ENCODE data around the gene STUB1. TPM values are rescaled to one million over a fixed set of nuclear protein-coding genes. Genes with fewer than 3 reads are reported as not detected.

STUB1 gene
- total RNA-seq (2021) = 95.6 and 102 TPM in 2 replicates
- long read RNA-seq, transcript STUB1-201 (7 exons, 1,472 nt) = major isoform, 11 of 17 reads
- long read RNA-seq, partial matches to known transcripts = 0 of 17 reads
- long read RNA-seq, other reads (novel, unspliced or antisense) = 4 of 17 reads

DNA sequence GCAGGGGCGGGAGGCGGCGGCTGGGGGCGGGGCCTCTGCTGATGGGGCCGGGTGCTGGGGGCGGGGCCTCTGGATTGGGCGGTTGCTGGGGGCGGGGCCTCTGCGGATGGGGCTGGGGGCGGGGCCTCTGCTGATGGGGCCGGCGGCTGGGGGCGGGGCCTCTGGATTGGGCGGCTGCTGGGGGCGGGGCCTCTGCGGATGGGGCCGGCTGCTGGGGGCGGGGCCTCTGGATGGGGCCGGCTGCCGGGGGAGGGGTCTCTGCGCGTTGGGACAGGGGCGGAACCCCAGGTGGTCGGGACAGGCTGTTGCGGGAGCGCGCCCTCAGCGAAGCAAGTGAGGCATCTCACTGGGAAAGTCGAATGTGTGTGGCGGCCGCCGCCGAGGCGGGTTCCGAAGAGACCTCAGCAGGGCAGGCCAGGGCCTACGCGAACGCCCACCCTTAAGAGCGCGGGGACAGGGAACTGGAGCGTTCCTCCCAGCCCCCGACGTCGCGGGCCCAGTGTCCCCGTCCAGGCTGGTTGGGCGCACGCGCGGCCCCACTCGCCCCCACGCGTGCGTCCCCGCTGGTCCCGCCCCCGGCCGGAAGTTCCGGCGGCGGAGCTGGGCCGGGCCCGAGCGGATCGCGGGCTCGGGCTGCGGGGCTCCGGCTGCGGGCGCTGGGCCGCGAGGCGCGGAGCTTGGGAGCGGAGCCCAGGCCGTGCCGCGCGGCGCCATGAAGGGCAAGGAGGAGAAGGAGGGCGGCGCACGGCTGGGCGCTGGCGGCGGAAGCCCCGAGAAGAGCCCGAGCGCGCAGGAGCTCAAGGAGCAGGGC, at the start of gene STUB1:
TSS of gene STUB1 (plus strand) at position 597 of the 811 bp plus-strand sequence. CDS start at position 713, 116 bp downstream.
- Mint-ChIP-seq H3K27ac (peak within 1 kb of the TSS in 2 of 3 experiments; percentile 85 to 91; a peak in 3 of 7 replicates), H3K9me3 (no peaks in the 10 kb centered on the region), H3K4me1 (peaks cover 20 to 38% of the 10 kb centered on the region in 2 experiments), H3K36me3 (ENCODE audit: insufficient read depth in 1 of 3, low read depth in 3 of 3) (peaks cover 14 to 28% (median 23%) of the 10 kb centered on the region in 3 experiments; a peak in 6 of 7 replicates), H3K27me3 (ENCODE audit: low read depth) (peaks cover 3% of the 10 kb centered on the region; the same call in 1 of the 2 replicates), H3K4me3 (peak within 1 kb of the TSS; percentile 81 to 89)
- Histone ChIP-seq H3T11ph (ENCODE audit: low read length) (no peak within 1 kb of the TSS), H2BK20ac (ENCODE audit: low read depth, low read length, poor library complexity, severe bottlenecking) (no peak within 1 kb of the TSS), H3K79me1 (ENCODE audit: insufficient read depth, low read depth, low read length, poor library complexity, severe bottlenecking) (no peaks in the 10 kb centered on the region), H4K91ac (ENCODE audit: insufficient read length, low read depth, low read length) (no peak within 1 kb of the TSS), H2BK15ac (ENCODE audit: low read depth, low read length) (no peak within 1 kb of the TSS), H2AFZ (ENCODE audit: low read length) (no peak within 1 kb of the TSS), H3K23me2 (ENCODE audit: insufficient read length, low read depth, low read length, poor library complexity, severe bottlenecking) (peaks cover 14% of the 10 kb centered on the region), H3K4me2 (ENCODE audit: insufficient read depth, insufficient read length, low read length) (peak within 1 kb of the TSS; percentile 71), H3K14ac (ENCODE audit: insufficient read depth, low read length) (no peak within 1 kb of the TSS), H2BK120ac (ENCODE audit: low read depth, low read length, poor library complexity, severe bottlenecking) (no peak within 1 kb of the TSS), H3K4ac (ENCODE audit: low read depth, low read length) (no peak within 1 kb of the TSS), H3K27ac (ENCODE audit: insufficient read length, low read depth, low read length) (no peak within 1 kb of the TSS), H4K8ac (replicated peaks; ENCODE audit: insufficient read length, low read depth, low read length) (no peak within 1 kb of the TSS), H3K18ac (ENCODE audit: insufficient read length, low read depth, low read length) (peak within 1 kb of the TSS; percentile 46), H2AK5ac (ENCODE audit: insufficient read length, low read length) (no peak within 1 kb of the TSS), H4K20me1 (ENCODE audit: control insufficient read depth, insufficient read depth, insufficient read length) (no peaks in the 10 kb centered on the region), H3K56ac (ENCODE audit: insufficient read length, low read depth, low read length) (no peak within 1 kb of the TSS), H3K79me2 (ENCODE audit: insufficient read depth, low read length) (peaks cover 2% of the 10 kb centered on the region; the same call in 1 of the 2 replicates), H3K9ac (ENCODE audit: extremely low read depth, insufficient read length, low read length) (peak within 1 kb of the TSS; percentile 14), H2BK12ac (ENCODE audit: insufficient read length, low read depth, low read length) (no peak within 1 kb of the TSS), H3K9me3 (ENCODE audit: control insufficient read depth, low read depth, low read length) (no peaks in the 10 kb centered on the region), H3K27me3 (ENCODE audit: insufficient read depth, low read length) (no peaks in the 10 kb centered on the region), H3K23ac (ENCODE audit: insufficient read length, low read depth, low read length) (no peak within 1 kb of the TSS), H2BK5ac (ENCODE audit: insufficient read length, low read length) (no peak within 1 kb of the TSS), H4K5ac (ENCODE audit: insufficient read length, low read depth, low read length) (no peak within 1 kb of the TSS), H3K4me1 (ENCODE audit: insufficient read depth, low read length) (no peaks in the 10 kb centered on the region)
- WGBS (ENCODE audit: extremely low coverage, insufficient read length, low lambda C conversion rate) = no CpG with 5 or more reads among the region's 91 CpGs
- TF ChIP-seq CTCF (conservative IDR thresholded peaks at IDR 0.05) = no peak
- DNase-seq = peak; percentile 95

Measured in H9 (cell line).